Neural progenitor cell (in vitro differentiated cells): ENCODE measurements around the gene HIPK2.

Experiments used
- CTCF ChIP-seq: fragments of 200-600 bp; sonication (generic); IDR thresholded peaks from 2 replicates; pipeline ENCODE4 v1.5.1; 2017; ENCODE audit warnings: antibody characterized with exemption, mild to moderate bottlenecking
- EZH2 ChIP-seq: fragments of 200-600 bp; sonication (generic); IDR thresholded peaks from 2 replicates; pipeline ENCODE4 v1.6.1; 2017; ENCODE audit warnings: antibody characterized with exemption, mild to moderate bottlenecking, moderate library complexity
- EZH2phosphoT487 ChIP-seq: fragments of 200-600 bp; sonication (generic); IDR thresholded peaks from 2 replicates; pipeline ENCODE4 v1.6.1; 2017; ENCODE audit warnings: antibody characterized with exemption

- TF ChIP-seq CTCF (no peak), EZH2 (no peak), EZH2phosphoT487 (no peak)
Observed at GRCh38 chr7:139587535-139587934, 190.3 kb downstream of the HIPK2 start.
